DND-41 (cell line): ENCODE measurements around the gene SHTN1.

Experiments used
- EZH2 ChIP-seq: IDR thresholded peaks from 3 replicates; pipeline ENCODE4 v1.6.1; 2012; ENCODE audit warnings: borderline replicate concordance, low read depth, mild to moderate bottlenecking, moderate library complexity, low read length, inconsistent platforms; ENCODE audit not compliant: severe bottlenecking
- TF ChIP-seq, protein P1 (sequence below): IDR thresholded peaks from 2 replicates; pipeline ENCODE4 v1.5.1; 2012; ENCODE audit warnings: borderline replicate concordance, low read length, moderate library complexity, mild to moderate bottlenecking; ENCODE audit not compliant: poor library complexity, severe bottlenecking; ENCODE audit errors: extremely low read depth

GRCh38 chr10:117005026-117005526 lies at the start of gene SHTN1:
- TF ChIP-seq, protein P1, sequence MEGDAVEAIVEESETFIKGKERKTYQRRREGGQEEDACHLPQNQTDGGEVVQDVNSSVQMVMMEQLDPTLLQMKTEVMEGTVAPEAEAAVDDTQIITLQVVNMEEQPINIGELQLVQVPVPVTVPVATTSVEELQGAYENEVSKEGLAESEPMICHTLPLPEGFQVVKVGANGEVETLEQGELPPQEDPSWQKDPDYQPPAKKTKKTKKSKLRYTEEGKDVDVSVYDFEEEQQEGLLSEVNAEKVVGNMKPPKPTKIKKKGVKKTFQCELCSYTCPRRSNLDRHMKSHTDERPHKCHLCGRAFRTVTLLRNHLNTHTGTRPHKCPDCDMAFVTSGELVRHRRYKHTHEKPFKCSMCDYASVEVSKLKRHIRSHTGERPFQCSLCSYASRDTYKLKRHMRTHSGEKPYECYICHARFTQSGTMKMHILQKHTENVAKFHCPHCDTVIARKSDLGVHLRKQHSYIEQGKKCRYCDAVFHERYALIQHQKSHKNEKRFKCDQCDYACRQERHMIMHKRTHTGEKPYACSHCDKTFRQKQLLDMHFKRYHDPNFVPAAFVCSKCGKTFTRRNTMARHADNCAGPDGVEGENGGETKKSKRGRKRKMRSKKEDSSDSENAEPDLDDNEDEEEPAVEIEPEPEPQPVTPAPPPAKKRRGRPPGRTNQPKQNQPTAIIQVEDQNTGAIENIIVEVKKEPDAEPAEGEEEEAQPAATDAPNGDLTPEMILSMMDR = no peak
- no peak for TF ChIP-seq EZH2
